ENCODE data around the gene UNK. TPM values are rescaled to one million over a fixed set of nuclear protein-coding genes. Genes with fewer than 3 reads are reported as not detected.

Gene UNK
- total and polyA plus RNA-seq, 9 of the 15 experiments (the other 6 are each of a cell fraction or from before 2014, with no cell fraction given), result 12.8 to 38.6 (median 24.8) TPM

DNA sequence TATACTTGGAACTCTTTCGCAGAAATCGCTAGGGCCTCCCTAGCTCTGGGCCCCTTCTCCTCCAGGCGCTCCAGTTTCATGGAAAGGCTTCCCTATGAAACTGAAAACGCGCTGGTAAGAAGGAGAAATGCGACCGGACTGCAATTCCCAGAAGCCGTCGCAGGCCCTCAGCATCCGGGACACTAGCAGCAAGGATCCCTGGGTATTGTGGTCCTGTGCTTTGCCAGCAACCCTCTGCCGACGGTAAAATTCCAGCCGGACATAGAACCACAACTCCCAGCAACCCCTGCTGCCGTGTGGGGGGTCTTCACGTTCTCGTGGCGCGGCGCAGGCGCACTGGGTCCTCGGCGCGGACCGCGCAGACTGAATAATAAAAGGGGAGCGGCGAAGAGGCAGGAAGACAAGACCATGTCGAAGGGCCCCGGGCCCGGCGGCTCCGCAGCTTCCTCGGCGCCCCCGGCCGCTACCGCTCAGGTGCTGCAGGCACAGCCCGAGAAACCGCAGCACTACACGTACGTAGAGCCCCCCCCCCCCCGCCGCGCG is at the start of gene UNK (continued):
- TF ChIP-seq, protein P1, sequence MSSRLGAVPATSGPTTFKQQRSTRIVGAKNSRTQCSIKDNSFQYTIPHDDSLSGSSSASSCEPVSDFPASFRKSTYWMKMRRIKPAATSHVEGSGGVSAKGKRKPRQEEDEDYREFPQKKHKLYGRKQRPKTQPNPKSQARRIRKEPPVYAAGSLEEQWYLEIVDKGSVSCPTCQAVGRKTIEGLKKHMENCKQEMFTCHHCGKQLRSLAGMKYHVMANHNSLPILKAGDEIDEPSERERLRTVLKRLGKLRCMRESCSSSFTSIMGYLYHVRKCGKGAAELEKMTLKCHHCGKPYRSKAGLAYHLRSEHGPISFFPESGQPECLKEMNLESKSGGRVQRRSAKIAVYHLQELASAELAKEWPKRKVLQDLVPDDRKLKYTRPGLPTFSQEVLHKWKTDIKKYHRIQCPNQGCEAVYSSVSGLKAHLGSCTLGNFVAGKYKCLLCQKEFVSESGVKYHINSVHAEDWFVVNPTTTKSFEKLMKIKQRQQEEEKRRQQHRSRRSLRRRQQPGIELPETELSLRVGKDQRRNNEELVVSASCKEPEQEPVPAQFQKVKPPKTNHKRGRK (tag; IDR thresholded peaks at IDR 0.05), result no peak
- TF ChIP-seq MBD2 (IDR thresholded peaks at IDR 0.05; ENCODE audit: borderline replicate concordance, low read depth) (peak; percentile 97), ZBTB11 (CRISPR knock-in tag; IDR thresholded peaks at IDR 0.05) (peak in 1 of 3 experiments; percentile 86; a peak in 2 of 6 replicates), TEAD1 (CRISPR knock-in tag; IDR thresholded peaks at IDR 0.05) (peak; percentile 94 to 99), RFX5 (IDR thresholded peaks at IDR 0.05; ENCODE audit: low read depth, low read length) (no peak), ELK3 (CRISPR knock-in tag; IDR thresholded peaks at IDR 0.05) (no peak), SAFB (IDR thresholded peaks at IDR 0.05; ENCODE audit: borderline replicate concordance, low read depth, low read length) (no peak), ERF (CRISPR knock-in tag; IDR thresholded peaks at IDR 0.05) (no peak), ZNF165 (CRISPR knock-in tag; IDR thresholded peaks at IDR 0.05; ENCODE audit: borderline replicate concordance) (no peak), NEUROD1 (IDR thresholded peaks at IDR 0.05; ENCODE audit: borderline replicate concordance, low read depth, low read length, partially characterized antibody) (no peak), MYC (IDR thresholded peaks at IDR 0.05; ENCODE audit: low read depth, low read length) (no peak), MYC (CRISPR knock-in tag; IDR thresholded peaks at IDR 0.05; ENCODE audit: borderline replicate concordance, low read depth) (no peak), KAT8 (IDR thresholded peaks at IDR 0.05; ENCODE audit: low read depth) (no peak), TSC22D4 (tag; IDR thresholded peaks at IDR 0.05) (no peak), SPI1 (IDR thresholded peaks at IDR 0.05; ENCODE audit: borderline replicate concordance, low read depth, low read length) (peak; percentile 38; the same call in 1 of the 2 replicates), ZNF282 (CRISPR knock-in tag; IDR thresholded peaks at IDR 0.05) (no peak), NRF1 (conservative IDR thresholded peaks at IDR 0.05 in 1 of 2, IDR thresholded peaks at IDR 0.05 in 1 of 2) (peak; percentile 99), CREB3L1 (IDR thresholded peaks at IDR 0.05; ENCODE audit: borderline replicate concordance, low read depth) (peak; percentile 98), MLX (CRISPR knock-in tag; conservative IDR thresholded peaks at IDR 0.05) (0 out of 4 replicates have a peak, but pooled peaks of 1 of the 2 experiments have one; percentile 17), MCM2 (IDR thresholded peaks at IDR 0.05; ENCODE audit: low read depth) (no peak)
